GM12878 (cell line): ENCODE data around the gene OSBPL2. TPM values are rescaled to one million over a fixed set of nuclear protein-coding genes. Genes with fewer than 3 reads are reported as not detected.

Source experiments
- CEBPZ ChIP-seq: fragments of 150-350 bp; IDR thresholded peaks from 2 replicates; pipeline ENCODE4 v1.6.1; 2016; ENCODE audit warnings: low read depth, low read length
- CHD2 ChIP-seq: IDR thresholded peaks from 2 replicates; pipeline ENCODE4 v1.6.1; 2011; ENCODE audit warnings: low read depth, low read length, improper control_type of control experiment, borderline replicate concordance
- EZH2 ChIP-seq: IDR thresholded peaks from 2 replicates; pipeline ENCODE4 v1.6.1; 2012; ENCODE audit warnings: low read depth, mild to moderate bottlenecking, control low read depth, inconsistent platforms, low read length, borderline replicate concordance; ENCODE audit not compliant: control insufficient read depth
- RELA ChIP-seq: fragments of 450-650 bp; IDR thresholded peaks from 2 replicates; pipeline ENCODE4 v1.8.0; 2014; ENCODE audit warnings: borderline replicate concordance; ENCODE audit not compliant: partially characterized antibody
- polyA plus RNA-seq, 11 experiments: library from polyadenylated mRNA; depleted of rRNA in 4 of 11; unstranded in 6 of 11; stranded (reverse) in 5 of 11; fragments of >200 nt; fragmentation: Nextera tagmentation in 4 of 11; fragmentation: Illumina TruSeq in 1 of 11; extraction: Ambion mirVana in 4 of 11; extraction: Trizol in 1 of 11; gene quantifications; 1 replicate in 1 of 11; 2 replicates in 10 of 11; pipeline versions ENCODE4 v1.2.1 to v1.2.3, GENCODE V29; 2011 to 2016; ENCODE audit warnings: inconsistent platforms in 2 of 11, missing spikeins in 2 of 11, low read depth in 1 of 11
- total RNA-seq, 4 experiments: library from RNA; depleted of rRNA in 3 of 4; stranded (reverse); fragments of >200 nt in 3 of 4; fragmentation: Illumina TruSeq in 1 of 4; extraction: Trizol in 1 of 4; gene quantifications; 2 replicates each; pipeline versions ENCODE4 v1.2.1 to v1.2.3, GENCODE V29; 2013 to 2021
- TF ChIP-seq, protein P1 (sequence below): IDR thresholded peaks from 2 replicates; pipeline ENCODE4 v1.6.1; 2012; ENCODE audit warnings: low read depth, low read length, improper control_type of control experiment
- TF ChIP-seq, protein P2 (sequence below): fragments of 450-650 bp; IDR thresholded peaks from 2 replicates; pipeline ENCODE4 v1.6.1; 2016; ENCODE audit warnings: mild to moderate bottlenecking
- TF ChIP-seq, protein P3 (sequence below): fragments of 450-650 bp; IDR thresholded peaks from 2 replicates; pipeline ENCODE4 v1.6.1; 2016; ENCODE audit warnings: mild to moderate bottlenecking

Gene OSBPL2
- total and polyA plus RNA-seq, 10 of the 15 experiments (the other 5 are each of a cell fraction or from before 2014, with no cell fraction given): 2.8 to 22.3 (median 14.7) TPM

GRCh38 chr20:62344092-62344491 is 105.8 kb downstream of the OSBPL2 start (continued):
- TF ChIP-seq CEBPZ (no peak), RELA (no peak), CHD2 (no peak), EZH2 (no peak)
- TF ChIP-seq, protein P1, sequence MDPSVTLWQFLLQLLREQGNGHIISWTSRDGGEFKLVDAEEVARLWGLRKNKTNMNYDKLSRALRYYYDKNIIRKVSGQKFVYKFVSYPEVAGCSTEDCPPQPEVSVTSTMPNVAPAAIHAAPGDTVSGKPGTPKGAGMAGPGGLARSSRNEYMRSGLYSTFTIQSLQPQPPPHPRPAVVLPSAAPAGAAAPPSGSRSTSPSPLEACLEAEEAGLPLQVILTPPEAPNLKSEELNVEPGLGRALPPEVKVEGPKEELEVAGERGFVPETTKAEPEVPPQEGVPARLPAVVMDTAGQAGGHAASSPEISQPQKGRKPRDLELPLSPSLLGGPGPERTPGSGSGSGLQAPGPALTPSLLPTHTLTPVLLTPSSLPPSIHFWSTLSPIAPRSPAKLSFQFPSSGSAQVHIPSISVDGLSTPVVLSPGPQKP: no peak
- TF ChIP-seq, protein P2, sequence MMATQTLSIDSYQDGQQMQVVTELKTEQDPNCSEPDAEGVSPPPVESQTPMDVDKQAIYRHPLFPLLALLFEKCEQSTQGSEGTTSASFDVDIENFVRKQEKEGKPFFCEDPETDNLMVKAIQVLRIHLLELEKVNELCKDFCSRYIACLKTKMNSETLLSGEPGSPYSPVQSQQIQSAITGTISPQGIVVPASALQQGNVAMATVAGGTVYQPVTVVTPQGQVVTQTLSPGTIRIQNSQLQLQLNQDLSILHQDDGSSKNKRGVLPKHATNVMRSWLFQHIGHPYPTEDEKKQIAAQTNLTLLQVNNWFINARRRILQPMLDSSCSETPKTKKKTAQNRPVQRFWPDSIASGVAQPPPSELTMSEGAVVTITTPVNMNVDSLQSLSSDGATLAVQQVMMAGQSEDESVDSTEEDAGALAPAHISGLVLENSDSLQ: no peak
- TF ChIP-seq, protein P3, sequence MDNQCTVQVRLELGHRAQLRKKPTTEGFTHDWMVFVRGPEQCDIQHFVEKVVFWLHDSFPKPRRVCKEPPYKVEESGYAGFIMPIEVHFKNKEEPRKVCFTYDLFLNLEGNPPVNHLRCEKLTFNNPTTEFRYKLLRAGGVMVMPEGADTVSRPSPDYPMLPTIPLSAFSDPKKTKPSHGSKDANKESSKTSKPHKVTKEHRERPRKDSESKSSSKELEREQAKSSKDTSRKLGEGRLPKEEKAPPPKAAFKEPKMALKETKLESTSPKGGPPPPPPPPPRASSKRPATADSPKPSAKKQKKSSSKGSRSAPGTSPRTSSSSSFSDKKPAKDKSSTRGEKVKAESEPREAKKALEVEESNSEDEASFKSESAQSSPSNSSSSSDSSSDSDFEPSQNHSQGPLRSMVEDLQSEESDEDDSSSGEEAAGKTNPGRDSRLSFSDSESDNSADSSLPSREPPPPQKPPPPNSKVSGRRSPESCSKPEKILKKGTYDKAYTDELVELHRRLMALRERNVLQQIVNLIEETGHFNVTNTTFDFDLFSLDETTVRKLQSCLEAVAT: no peak
- TF ChIP-seq, all 136 proteins: peak for 0
